ENCODE measurements around the gene NUDT9.
"Not testable (repeated sequence)": the region's sequence is repeated elsewhere in the genome, so short reads cannot be mapped to it uniquely, and the experiment has no call there.

NUDT9 gene

DNA sequence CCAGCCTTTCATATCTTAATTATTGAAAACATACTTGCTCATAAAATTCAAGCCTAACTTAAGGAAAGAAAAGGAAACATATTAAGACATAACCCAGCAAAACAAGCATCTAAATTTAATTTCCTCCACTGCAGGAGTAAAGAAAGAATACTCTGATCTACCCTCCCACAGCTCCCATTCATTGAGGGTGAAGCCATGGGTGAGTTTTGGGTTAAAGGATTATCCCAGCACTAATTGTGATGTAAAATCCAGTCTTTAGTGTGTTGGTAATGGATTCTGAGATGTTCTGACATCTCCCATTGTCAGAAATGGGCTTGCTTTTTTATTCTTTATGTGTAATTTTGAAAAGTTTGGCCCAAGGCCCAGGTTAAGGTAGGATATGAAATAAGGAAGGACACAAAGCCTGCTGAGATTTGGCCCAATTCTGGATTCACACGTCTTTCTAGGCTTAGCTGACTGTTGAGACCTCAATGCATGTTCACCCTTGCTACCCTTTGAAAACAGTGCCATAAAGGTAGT is 56.4 kb downstream of the NUDT9 start:
- TF ChIP-seq SUZ12 (IDR thresholded peaks at IDR 0.05) (no peak), TARDBP (IDR thresholded peaks at IDR 0.05) (no peak), ARNT (IDR thresholded peaks at IDR 0.05) (no peak), SP1 (IDR thresholded peaks at IDR 0.05) (no peak), NFRKB (IDR thresholded peaks at IDR 0.05) (no peak), FOXM1 (IDR thresholded peaks at IDR 0.05; ENCODE audit: borderline replicate concordance) (no peak), BHLHE40 (IDR thresholded peaks at IDR 0.05; ENCODE audit: borderline replicate concordance) (no peak), LEF1 (IDR thresholded peaks at IDR 0.05; ENCODE audit: borderline replicate concordance) (no peak), FOXK2 (IDR thresholded peaks at IDR 0.05) (no peak), CTBP1 (IDR thresholded peaks at IDR 0.05; ENCODE audit: borderline replicate concordance) (no peak), L3MBTL2 (conservative IDR thresholded peaks at IDR 0.05) (no peak), ELF4 (IDR thresholded peaks at IDR 0.05) (no peak), HDGF (IDR thresholded peaks at IDR 0.05; ENCODE audit: borderline replicate concordance) (no peak), ZNF384 (IDR thresholded peaks at IDR 0.05) (no peak), FOXA1 (IDR thresholded peaks at IDR 0.05) (no peak)
- TF ChIP-seq, protein P1, sequence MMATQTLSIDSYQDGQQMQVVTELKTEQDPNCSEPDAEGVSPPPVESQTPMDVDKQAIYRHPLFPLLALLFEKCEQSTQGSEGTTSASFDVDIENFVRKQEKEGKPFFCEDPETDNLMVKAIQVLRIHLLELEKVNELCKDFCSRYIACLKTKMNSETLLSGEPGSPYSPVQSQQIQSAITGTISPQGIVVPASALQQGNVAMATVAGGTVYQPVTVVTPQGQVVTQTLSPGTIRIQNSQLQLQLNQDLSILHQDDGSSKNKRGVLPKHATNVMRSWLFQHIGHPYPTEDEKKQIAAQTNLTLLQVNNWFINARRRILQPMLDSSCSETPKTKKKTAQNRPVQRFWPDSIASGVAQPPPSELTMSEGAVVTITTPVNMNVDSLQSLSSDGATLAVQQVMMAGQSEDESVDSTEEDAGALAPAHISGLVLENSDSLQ (IDR thresholded peaks at IDR 0.05): no peak
- ChIA-PET POLR2A (no interaction called here), CTCF (interaction anchor here (0.7 kb wide), 1 partner anchor 979 kb away, joined by 3 read pairs; no protein-coding TSS in a partner anchor)
- DNase-seq (ENCODE audit: extremely low spot score): no peak

DNA sequence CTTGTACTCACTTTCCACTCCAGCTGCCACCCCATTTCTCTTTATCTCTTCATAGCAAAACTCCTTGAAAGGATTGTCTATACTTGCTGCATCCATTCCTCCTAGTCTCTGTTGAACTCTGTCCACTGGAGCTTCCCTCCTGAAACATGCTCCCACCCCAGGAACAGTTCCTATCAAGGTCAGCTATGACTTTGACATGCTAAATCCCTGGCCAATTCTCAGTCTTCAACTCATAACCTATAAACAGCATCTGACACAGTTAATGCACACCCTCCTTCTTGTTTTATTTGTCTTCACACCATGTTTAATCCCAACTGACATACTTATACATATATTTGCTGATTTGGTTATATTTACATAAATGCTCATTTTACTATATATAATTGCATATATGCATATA is 59.0 kb downstream of the NUDT9 start:
- ChIA-PET POLR2A (no interaction called here), CTCF (no interaction called here)
- DNase-seq (ENCODE audit: extremely low spot score): no peak
- TF ChIP-seq TARDBP (IDR thresholded peaks at IDR 0.05) (no peak), SP1 (IDR thresholded peaks at IDR 0.05) (no peak)

DNA sequence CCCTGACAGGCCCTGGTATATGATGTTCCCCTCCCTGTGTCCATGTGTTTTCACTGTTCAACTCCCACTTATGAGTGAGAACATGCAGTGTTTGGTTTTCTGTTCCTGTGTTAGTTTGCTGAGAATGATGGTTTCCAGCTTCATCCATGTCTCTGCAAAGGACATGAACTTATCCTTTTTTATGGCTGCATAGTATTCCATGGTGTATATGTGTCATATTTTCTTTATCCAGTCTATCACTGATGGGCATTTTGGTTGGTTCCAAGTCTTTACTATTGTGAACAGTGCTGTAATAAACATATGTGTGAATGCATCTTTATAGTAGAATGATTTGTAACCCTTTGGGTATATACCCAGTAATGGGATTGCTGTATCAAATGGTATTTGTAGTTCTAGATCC is 60.9 kb downstream of the NUDT9 start:
- POLR2A ChIA-PET, CTCF ChIA-PET: not testable (repeated sequence)

DNA sequence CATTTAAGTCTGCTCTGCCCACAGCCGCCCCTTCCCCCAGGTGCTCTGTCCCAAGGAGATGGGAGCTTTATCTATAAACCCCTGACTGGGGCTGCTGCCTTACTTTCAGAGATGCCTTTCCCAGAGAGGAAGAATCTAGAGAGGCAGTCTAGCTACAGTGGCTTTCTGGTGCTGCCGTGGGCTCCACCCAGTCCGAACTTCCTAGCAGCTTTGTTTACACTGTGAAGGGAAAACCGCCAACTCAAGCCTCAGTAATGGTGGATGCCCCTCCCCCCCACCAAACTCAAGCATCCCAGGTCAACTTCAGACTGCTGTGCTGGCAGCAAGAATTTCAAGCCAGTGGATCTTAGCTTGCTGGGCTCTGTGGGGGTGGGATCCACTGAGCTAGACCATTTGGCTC is 66.3 kb downstream of the NUDT9 start:
- DNase-seq (ENCODE audit: extremely low spot score); CTCF ChIA-PET; POLR2A ChIA-PET: not testable (repeated sequence)

More for the DNA sequence above, 60.9 kb downstream of the NUDT9 start:
- not testable (repeated sequence) for DNase-seq (ENCODE audit: extremely low spot score)

DNA sequence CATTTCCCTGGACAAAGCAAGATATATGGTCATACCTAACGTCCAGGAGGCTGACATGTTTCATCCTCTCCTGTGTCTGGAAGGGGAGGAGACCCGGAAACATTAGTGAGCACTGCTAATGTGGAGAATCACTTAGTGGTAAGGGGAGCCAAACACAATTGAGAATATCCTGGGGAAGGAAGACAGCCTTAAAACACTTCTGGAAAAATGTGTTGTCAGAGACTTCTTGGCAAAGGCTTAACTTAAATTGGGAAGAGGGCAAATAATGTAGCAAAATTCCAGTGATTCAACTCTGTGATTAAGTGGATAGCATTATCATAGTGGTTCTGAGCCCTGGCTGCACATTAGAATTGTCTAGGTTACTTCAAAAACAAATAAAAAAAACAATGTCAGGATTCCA is 67.3 kb downstream of the NUDT9 start:
- ChIA-PET POLR2A (interaction anchor here (0.6 kb wide), 1 partner anchor 297 kb away, joined by 3 read pairs; no protein-coding TSS in a partner anchor), CTCF (no interaction called here)
- DNase-seq (ENCODE audit: extremely low spot score): no peak
- TF ChIP-seq ELF4 (IDR thresholded peaks at IDR 0.05): no peak
- TF ChIP-seq HDGF (IDR thresholded peaks at IDR 0.05; ENCODE audit: borderline replicate concordance): no peak
- TF ChIP-seq FOXA1 (IDR thresholded peaks at IDR 0.05): no peak
- TF ChIP-seq NFRKB (IDR thresholded peaks at IDR 0.05): no peak
- TF ChIP-seq L3MBTL2 (conservative IDR thresholded peaks at IDR 0.05): no peak
- no peak for TF ChIP-seq CTBP1 (IDR thresholded peaks at IDR 0.05; ENCODE audit: borderline replicate concordance)
- TF ChIP-seq FOXK2 (IDR thresholded peaks at IDR 0.05): no peak
- TF ChIP-seq FOXM1 (IDR thresholded peaks at IDR 0.05; ENCODE audit: borderline replicate concordance): no peak
- TF ChIP-seq SUZ12 (IDR thresholded peaks at IDR 0.05): no peak

DNA sequence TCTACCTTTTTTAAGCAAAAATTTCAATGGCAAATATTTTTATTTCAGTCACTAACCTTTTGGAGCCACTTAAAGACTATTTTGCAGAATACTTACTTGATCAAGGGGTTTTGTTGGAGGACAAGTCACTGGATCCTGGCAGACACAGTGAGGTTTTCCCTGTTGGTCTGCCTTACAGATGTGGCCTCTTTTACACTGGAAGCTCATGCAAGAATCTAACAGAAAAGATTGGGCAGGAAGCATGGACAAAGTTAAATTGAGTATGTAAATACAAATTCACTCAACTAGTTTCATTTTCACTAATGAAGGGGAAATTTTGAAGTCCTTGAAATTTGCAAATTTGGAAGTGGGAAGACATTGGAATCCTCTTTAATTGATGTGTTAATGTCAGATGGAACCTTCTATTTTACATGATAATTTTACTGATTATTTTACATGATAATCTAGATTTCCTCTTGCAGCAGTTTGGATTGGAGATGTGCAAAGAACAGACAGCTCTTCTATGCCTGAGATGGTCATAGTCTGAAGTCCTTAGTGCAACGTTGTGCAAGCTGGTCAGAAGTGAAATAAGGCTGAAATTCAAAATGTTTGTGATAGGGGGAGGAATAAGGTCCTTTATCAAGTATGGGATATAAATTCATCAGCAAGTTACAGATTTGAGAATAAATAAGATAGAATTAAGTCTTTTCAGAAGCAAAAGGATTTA is 68.4 kb downstream of the NUDT9 start:
- ChIA-PET POLR2A (no interaction called here), CTCF (no interaction called here)
- DNase-seq (ENCODE audit: extremely low spot score): no peak
- TF ChIP-seq ELF4 (IDR thresholded peaks at IDR 0.05): no peak
- no peak for TF ChIP-seq NFRKB (IDR thresholded peaks at IDR 0.05)
- TF ChIP-seq ARNT (IDR thresholded peaks at IDR 0.05): no peak
- TF ChIP-seq BHLHE40 (IDR thresholded peaks at IDR 0.05; ENCODE audit: borderline replicate concordance): no peak
- no peak for TF ChIP-seq CTBP1 (IDR thresholded peaks at IDR 0.05; ENCODE audit: borderline replicate concordance)
- TF ChIP-seq SP1 (IDR thresholded peaks at IDR 0.05): no peak
- no peak for TF ChIP-seq FOXM1 (IDR thresholded peaks at IDR 0.05; ENCODE audit: borderline replicate concordance)
- TF ChIP-seq FOXK2 (IDR thresholded peaks at IDR 0.05): no peak
- no peak for TF ChIP-seq LEF1 (IDR thresholded peaks at IDR 0.05; ENCODE audit: borderline replicate concordance)
- no peak for TF ChIP-seq FOXA1 (IDR thresholded peaks at IDR 0.05)
- TF ChIP-seq L3MBTL2 (conservative IDR thresholded peaks at IDR 0.05): no peak
- TF ChIP-seq HDGF (IDR thresholded peaks at IDR 0.05; ENCODE audit: borderline replicate concordance): no peak
- TF ChIP-seq TARDBP (IDR thresholded peaks at IDR 0.05): no peak
- no peak for TF ChIP-seq SUZ12 (IDR thresholded peaks at IDR 0.05)

DNA sequence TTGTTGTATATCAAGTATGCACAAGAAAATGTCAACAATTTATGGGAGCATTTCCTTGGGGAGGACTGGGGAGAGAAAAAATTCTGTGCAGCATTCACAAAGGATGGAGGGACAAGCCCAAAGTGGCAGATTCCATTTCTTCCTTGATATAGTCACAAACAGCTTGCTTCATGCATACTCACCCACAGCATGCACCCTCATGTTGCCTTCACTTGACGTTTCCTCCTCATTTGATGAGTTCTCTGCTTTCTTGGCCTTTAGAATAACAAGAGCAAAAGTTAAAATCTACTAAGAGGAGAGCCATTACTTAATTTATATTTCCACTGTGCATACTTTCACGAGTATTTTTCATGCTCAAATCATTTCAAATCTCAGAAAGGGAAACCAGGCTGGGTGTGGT is 69.1 kb downstream of the NUDT9 start:
- ChIA-PET POLR2A (no interaction called here), CTCF (no interaction called here)
- TF ChIP-seq ZNF384 (IDR thresholded peaks at IDR 0.05) (no peak), L3MBTL2 (conservative IDR thresholded peaks at IDR 0.05) (no peak)
- no peak for DNase-seq (ENCODE audit: extremely low spot score)

DNA sequence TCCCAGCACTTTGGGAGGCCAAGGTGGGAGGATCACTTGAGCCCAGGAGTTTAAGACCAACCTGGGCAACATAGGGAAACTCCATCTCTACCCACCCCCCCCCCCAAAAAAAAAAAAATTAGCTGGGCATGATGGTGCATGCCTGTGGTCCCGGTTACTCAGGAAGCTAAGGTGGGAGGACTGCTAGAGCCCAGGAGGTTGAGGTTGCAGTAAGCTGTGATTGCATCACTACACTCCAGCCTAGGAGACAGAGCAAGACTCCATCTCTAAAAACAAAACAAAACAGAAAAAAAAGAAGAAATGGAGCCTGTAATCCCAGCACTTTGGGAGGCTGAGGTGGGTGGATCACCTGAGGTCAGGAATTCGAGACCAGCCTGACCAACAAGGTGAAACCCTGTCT is 69.5 kb downstream of the NUDT9 start:
- CTCF ChIA-PET; POLR2A ChIA-PET; DNase-seq (ENCODE audit: extremely low spot score): not testable (repeated sequence)

DNA sequence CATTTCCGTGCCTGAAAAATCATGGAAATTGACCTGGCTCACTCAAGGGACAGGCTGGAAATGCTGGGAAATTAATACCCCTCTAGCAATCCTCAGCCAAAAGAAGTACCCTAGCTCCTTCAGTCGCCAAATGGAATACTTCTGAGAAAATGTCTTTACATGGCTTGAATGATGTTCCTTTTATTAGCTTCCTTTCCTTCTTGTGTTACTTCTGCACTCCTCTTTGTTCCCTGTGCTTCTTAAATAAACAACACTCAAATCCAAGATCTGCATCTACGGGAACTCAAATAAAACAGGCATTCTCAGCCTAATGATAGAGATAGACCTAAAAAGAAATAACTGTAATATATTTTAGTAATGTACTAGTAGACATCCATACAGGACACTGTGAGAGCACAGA is 70.7 kb downstream of the NUDT9 start:
- TF ChIP-seq, protein P1 (IDR thresholded peaks at IDR 0.05): no peak
- TF ChIP-seq BHLHE40 (IDR thresholded peaks at IDR 0.05; ENCODE audit: borderline replicate concordance) (no peak), ARNT (IDR thresholded peaks at IDR 0.05) (no peak), ELF4 (IDR thresholded peaks at IDR 0.05) (no peak), LEF1 (IDR thresholded peaks at IDR 0.05; ENCODE audit: borderline replicate concordance) (no peak), FOXK2 (IDR thresholded peaks at IDR 0.05) (no peak), NFRKB (IDR thresholded peaks at IDR 0.05) (no peak), FOXM1 (IDR thresholded peaks at IDR 0.05; ENCODE audit: borderline replicate concordance) (no peak), SUZ12 (IDR thresholded peaks at IDR 0.05) (no peak)
- ChIA-PET POLR2A (no interaction called here), CTCF (no interaction called here)
- no peak for DNase-seq (ENCODE audit: extremely low spot score)

Data from HEK293T (cell line).